ENCODE data around the gene ABCA2.
"Not testable (repeated sequence)": the region's sequence is repeated elsewhere in the genome, so short reads cannot be mapped to it uniquely, and the experiment has no call there.

ABCA2 gene

GRCh38 chr9:137064027-137064879, 36.2 kb upstream of the ABCA2 start:
- DNase-seq (ENCODE audit: low read depth in 2 of 2), result peak in 1 of 2 donors; percentile 27

GRCh38 chr9:137063311-137064026, 35.4 kb upstream of the ABCA2 start:
- no peak for DNase-seq (ENCODE audit: low read depth in 2 of 2)

GRCh38 chr9:137062798-137063197, 34.8 kb upstream of the ABCA2 start:
- not testable (repeated sequence) for DNase-seq (ENCODE audit: low read depth in 2 of 2)

GRCh38 chr9:137062384-137062783, 34.3 kb upstream of the ABCA2 start:
- no peak for DNase-seq (ENCODE audit: low read depth in 2 of 2)

GRCh38 chr9:137058521-137059234, 30.6 kb upstream of the ABCA2 start:
- DNase-seq (ENCODE audit: low read depth in 2 of 2), result no peak

- no peak for DNase-seq (ENCODE audit: low read depth in 2 of 2)
Measured at GRCh38 chr9:137057545-137057944, 29.5 kb upstream of the ABCA2 start.

GRCh38 chr9:137056739-137057415, 28.8 kb upstream of the ABCA2 start:
- DNase-seq (ENCODE audit: low read depth in 2 of 2), result no peak

- no peak for DNase-seq (ENCODE audit: low read depth in 2 of 2)
Measured at GRCh38 chr9:137055385-137056364, 27.6 kb upstream of the ABCA2 start.

GRCh38 chr9:137054932-137055384, 26.9 kb upstream of the ABCA2 start:
- no peak for DNase-seq (ENCODE audit: low read depth in 2 of 2)

GRCh38 chr9:137053944-137054931, 26.2 kb upstream of the ABCA2 start, which contains the start of gene ENTPD2:
TSS of gene ENTPD2 (minus strand) at chr9:137054061. CDS start at chr9:137053997, 64 bp downstream.
- DNase-seq (ENCODE audit: low read depth in 2 of 2), result no peak

- DNase-seq (ENCODE audit: low read depth in 2 of 2), result no peak
Measured at GRCh38 chr9:137052998-137053943, 25.2 kb upstream of the ABCA2 start.

- no peak for DNase-seq (ENCODE audit: low read depth in 2 of 2)
Measured at GRCh38 chr9:137052293-137052692, 24.3 kb upstream of the ABCA2 start.

GRCh38 chr9:137051145-137051724, 23.2 kb upstream of the ABCA2 start:
- DNase-seq (ENCODE audit: low read depth in 2 of 2), result no peak

GRCh38 chr9:137050570-137050969, 22.5 kb upstream of the ABCA2 start:
- no peak for DNase-seq (ENCODE audit: low read depth in 2 of 2)

GRCh38 chr9:137049544-137050449, 21.8 kb upstream of the ABCA2 start:
- peak in 1 of 2 donors; percentile 52 for DNase-seq (ENCODE audit: low read depth in 2 of 2)

Data from stimulated activated CD8-positive, alpha-beta memory T cell treated with anti-CD3 and anti-CD28 coated beads, Interleukin-15, amount 100 ng/mL, for 48 hours (primary cell).